T-helper 2 cell (primary cell): ENCODE data around the gene NTS.

Source experiments
- DNase-seq, 5 experiments: peaks; one replicate each; pipeline versions ENCODE4 v3.0.0 to v3.0.0-alpha.2; 2012 to 2022
- total RNA-seq, 2 donors: gene quantifications; one replicate each; lab custom pipeline; 2026; lab: John Stamatoyannopoulos, UW

The NTS gene, protein sequence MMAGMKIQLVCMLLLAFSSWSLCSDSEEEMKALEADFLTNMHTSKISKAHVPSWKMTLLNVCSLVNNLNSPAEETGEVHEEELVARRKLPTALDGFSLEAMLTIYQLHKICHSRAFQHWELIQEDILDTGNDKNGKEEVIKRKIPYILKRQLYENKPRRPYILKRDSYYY
- 0 to 0.13 reads per million in 2 donors for total RNA-seq

DNA sequence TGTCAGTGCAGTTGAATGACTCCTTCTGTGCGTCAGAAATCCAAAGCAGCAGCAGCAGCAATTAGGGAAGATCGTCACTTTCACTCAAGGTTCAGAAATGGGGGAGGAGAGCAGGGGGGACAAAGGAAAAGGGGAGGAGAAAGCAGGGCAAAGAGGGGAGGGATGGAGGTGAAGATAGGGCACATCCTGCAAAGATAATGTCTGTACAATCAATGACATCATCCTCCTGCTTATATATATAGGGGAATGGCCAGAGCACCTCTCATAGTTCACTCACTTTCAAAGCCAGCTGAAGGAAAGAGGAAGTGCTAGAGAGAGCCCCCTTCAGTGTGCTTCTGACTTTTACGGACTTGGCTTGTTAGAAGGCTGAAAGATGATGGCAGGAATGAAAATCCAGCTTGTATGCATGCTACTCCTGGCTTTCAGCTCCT lies at the start of gene NTS:
Gene NTS (plus strand): TSS at position 265 of the 431 bp plus-strand sequence. CDS start 109 bp downstream, at position 374.
- DNase-seq, result no peak

DNA sequence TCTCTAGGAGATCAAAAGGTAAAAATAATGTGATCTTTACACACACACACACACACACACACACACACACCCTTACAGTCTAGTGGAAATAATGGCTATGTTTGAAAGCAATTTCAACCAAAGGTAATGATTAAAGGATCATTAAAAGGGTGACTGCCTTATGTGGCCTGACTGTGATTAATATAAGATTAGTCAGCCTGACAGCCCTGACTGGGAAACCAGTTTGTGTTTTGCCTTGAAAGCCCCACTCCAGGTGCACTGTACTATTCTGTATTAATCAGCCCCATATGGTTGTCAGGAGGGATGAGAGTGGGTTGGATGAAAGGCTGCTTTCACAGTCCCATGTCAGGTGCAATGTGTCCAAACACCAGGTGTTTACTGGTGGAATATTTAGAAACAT lies 48.3 kb upstream of the NTS start:
- no peak for DNase-seq

GRCh38 chr12:85828576-85828975 lies 45.5 kb upstream of the NTS start:
- no peak for DNase-seq

DNA sequence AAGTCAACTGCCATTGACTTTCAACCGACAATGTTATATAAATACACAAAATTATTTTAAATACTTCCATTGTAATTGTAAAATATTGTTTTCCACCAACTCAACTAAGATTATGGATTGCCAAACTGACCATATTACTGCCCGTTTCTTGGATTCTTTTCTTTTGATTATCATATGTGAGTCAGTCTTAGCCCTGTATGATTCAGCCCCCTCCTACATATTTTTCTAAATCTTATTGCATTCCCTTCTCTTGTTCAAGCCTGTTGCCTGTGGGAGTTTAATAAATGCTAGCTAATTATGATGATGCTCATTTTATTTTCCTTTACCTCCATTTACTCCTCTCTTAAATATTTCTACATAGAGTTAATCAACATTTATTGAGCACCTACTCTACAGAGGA lies 44.7 kb upstream of the NTS start:
- no peak for DNase-seq

DNA sequence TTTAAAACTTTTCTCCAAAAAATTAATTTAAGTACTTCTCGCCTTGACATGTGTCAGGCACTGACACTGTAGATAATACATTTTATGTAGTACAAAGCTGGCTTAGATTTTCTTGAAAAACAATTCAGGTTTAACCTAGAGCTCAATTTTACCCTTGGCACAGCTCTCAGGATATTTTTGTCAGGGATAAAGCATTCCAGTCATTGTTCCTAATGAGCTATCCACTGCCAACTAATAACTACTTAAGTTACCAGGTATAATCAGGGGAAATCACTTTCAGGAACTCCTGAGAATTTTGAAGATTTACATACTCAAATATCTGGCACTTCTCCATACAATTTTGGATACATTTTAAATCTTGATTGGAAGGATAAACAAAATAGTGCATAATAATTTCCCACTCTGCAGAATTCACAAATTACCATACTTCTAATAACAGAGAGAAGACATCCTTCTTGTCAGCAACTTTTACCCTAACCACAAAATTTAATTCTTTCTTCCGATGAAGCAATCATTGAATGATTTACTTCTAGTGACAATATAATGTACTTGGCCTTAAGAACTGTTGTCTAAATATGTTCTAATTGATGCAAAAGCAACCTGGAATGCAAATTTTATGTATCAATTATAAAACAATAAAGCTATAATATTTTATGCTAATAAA lies 42.6 kb upstream of the NTS start:
- DNase-seq, result no peak

GRCh38 chr12:85833579-85833978 lies 40.5 kb upstream of the NTS start:
- DNase-seq, result no peak

DNA sequence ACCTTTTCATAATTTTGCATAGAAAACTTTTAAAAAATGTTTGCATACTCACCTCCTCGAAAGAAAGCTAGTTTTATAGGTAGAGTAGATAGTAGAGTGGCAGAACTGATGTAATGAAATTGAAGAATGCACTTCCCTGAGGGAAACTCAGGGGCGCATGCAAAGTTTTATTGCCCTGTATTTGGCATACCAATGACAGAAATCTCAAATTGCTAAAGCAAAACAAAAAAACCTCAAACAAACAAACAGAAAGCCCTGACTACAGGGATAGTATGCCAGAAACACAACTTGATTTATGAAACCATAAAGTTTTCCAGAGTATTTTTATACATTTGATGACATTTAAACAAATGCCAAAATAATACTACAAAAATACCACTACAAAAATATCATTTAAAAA lies 39.7 kb upstream of the NTS start:
- DNase-seq, result no peak

DNA sequence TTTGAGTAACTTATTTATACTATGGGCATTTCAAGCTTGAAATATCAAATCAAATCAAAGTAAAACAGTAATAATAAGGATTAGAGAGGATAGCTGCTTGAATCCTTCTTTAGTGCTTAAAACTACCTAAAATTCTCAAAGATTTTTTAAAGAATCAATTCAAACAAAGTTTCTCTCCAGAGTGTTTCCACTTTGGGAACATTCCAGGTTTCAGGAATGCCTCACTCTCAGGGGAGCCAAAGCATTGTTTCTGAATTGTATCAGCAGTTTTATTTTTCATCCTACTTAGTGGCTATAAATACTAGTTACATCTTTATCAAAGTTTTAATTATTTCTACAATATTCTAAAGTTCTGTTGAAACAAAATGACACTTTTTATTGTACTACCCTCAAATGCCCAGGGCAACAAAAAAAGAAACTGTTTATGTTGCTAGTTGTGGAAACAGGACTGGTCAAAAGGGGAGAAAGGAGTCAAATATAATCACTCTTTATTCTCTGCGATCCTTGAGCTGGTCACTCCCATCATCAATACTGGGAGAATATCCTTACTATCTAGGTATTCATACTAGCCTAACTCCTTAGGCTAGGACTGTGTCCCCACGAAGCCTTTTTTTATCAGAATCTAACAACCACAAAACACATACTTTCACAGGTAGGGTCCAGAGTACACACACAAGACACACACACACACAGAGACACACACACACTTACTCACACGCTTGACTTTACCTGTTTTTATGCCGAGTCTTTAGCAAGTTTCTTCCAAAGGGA lies 38.5 kb upstream of the NTS start:
- no peak for DNase-seq

DNA sequence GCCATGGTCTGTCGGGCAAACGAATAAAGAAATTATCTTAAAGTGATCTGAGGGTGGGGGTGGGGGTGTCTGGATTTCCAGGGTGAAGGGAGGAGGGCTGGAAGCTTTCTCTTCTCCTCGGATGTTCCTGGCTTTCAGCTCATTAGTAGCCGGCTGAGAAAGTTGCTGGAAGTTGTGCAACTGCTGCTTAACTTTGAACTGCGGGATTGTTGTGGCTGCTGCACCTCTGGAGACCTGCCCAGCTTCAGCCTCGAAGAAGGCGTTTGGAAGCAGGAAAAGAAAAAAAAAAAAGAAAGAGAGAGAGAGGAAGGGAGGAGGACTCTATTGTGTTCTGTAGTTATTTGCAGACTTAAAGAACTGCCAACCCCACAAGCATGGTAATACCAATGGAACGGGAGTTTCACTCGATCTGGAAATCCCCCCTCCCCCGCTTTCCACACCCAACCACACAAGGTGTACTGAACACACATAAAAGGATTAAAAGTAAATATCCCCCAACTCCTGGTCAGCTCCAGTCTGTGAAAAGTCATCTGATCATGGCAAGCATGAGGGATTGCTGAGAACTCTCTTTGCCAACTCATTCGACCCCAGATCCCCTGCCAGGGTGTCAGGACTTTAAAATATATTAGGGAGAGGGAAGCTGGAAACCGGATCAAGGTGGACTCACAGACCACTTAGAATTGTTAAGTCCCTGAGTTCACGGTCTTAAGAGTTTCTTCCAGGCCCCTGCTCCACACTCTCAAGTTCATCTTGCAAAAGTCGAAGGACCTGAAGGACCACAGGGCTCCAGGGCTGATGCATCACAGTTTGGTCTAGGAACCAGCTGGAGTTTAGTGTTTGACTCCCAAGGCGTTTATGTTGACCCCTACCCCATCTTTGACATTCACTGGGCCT lies 37.7 kb upstream of the NTS start, which contains the start of gene RASSF9:
Gene RASSF9 (minus strand): TSS at position 213 of the 894 bp plus-strand sequence. CDS start 208 bp downstream, at position 5.
- DNase-seq, result no peak

GRCh38 chr12:85843606-85844310 lies 30.3 kb upstream of the NTS start:
- no peak for DNase-seq

DNA sequence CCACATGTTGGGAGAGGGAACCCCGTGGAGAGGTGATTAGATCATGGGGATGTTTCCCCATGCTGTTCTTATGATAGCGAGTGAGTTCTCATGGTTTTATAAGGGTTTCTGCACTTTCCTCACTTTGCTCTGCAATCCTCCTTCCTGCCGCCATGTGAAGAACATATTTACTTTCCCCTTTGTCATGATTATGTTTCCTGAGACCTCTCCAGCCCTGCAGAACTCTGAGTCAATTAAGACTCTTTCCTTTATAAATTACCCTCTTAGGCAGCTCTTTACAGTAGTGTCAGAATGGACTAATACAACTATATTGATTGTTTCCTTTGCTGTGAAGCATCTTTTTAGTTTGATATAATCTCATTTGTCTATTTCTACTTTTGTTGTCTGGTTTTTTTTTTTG lies 24.8 kb upstream of the NTS start:
- DNase-seq, result no peak

GRCh38 chr12:85855305-85855704 lies 18.8 kb upstream of the NTS start:
- DNase-seq, result no peak

- DNase-seq, result no peak
Observed at GRCh38 chr12:85856966-85857365, 17.1 kb upstream of the NTS start.

- no peak for DNase-seq
Observed at GRCh38 chr12:85865890-85866289, 8.2 kb upstream of the NTS start.

GRCh38 chr12:85866986-85867776 lies 6.9 kb upstream of the NTS start:
- peak in 1 of 5 experiments; percentile 21 for DNase-seq

- peak in 1 of 5 experiments; percentile 44 for DNase-seq
Observed at GRCh38 chr12:85872497-85873091, 1.5 kb upstream of the NTS start.

- no peak for DNase-seq
Observed at GRCh38 chr12:85877459-85877858, 3.4 kb downstream of the NTS start.

GRCh38 chr12:85883763-85884162 lies 9.7 kb downstream of the NTS start:
- DNase-seq, result no peak

DNA sequence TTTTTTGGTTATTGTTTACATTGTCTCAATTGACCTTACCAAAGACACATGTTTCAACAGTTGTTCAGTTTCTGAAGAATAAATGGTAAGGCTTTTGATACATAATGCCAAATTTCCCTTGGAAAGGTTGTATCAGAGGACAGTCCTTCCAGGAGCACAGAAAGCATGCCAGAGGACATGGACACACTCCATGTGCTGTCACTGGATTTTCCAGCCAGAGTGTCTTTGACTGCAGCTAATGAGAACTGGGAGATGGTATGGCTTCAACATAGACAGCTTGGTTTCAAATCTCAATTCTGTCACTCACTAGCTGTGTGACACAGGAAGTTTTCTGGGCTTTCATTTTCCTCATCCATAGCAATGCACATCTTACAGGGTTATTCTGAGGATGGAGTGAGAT lies 20.6 kb downstream of the NTS start:
- DNase-seq, result no peak

DNA sequence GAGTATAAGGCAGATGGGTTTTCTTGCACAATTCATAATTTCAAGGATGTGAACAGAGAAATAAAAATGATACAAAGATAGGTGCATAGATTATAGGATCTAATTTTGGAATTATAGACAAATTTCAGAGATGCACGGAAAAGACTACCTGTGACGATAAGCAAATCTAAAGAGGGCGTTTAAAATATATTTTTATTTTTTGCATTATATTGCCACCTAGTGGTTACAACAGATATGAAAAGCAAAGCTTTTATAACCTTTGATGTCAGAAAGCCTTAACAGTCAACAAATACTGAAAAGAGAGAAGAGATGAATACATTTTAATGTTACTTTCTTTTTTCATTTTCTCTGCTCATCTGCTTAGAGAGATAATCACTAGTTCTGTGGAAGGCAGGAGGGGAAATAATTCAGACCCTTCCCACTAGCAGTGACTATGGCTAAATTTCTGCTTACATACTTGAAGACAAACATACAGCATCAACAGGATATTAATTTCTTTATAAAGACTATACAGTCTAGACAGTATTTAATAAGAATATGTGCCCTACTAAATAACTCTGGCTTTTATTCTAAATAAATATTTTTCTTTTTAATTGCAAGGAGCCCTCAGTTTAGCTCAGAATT lies 46.3 kb downstream of the NTS start:
- DNase-seq, result peak in 1 of 5 experiments; percentile 5
